Measurements from ENCODE around the gene SOS1. TPM values are rescaled to one million over a fixed set of nuclear protein-coding genes. Genes with fewer than 3 reads are reported as not detected.
"Not testable (repeated sequence)": the region's sequence is repeated elsewhere in the genome, so short reads cannot be mapped to it uniquely, and the experiment has no call there.

SOS1 gene
- polyA plus RNA-seq, 1 of the 3 experiments (the other 2 are of a cell fraction), result 12.8 TPM

DNA sequence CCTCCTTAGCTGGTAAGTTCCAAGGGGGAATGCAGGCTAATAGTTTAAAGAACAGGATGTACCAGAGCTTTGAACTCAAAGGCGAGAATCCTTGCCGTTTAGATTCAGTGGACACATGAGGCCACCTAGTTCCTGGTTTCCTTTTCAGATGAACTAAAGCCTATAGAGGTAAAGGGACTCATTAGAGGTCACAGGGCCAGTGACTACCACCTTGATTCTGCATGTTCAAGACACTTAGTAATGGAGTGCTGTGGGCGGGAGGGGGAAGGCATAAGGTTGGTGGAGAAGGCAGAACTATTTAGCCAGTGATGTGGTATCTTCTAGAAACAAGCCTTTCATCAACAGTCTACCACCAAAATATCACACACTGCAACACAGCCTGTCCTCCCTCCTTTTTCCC, 183.3 kb downstream of the SOS1 start:
- no peak overlapping the region for H3K27ac ChIP-seq (ENCODE audit: low read depth in 2 of 2, low read length in 1 of 2)
- H3K4me2 ChIP-seq, result no peak overlapping the region
- no peaks in the 10 kb centered on the region for H3K27me3 ChIP-seq (ENCODE audit: insufficient read depth)
- TF ChIP-seq POLR2AphosphoS5 (IDR thresholded peaks at IDR 0.05; ENCODE audit: low read depth, low read length), result no peak
- TF ChIP-seq RXRA (IDR thresholded peaks at IDR 0.05; ENCODE audit: borderline replicate concordance, low read depth), result no peak
- TF ChIP-seq RFX5 (IDR thresholded peaks at IDR 0.05; ENCODE audit: low read length), result no peak
- no peak for TF ChIP-seq GATA2 (CRISPR knock-in tag; IDR thresholded peaks at IDR 0.05)
- no peak for TF ChIP-seq MEF2A (IDR thresholded peaks at IDR 0.05; ENCODE audit: borderline replicate concordance, low read depth)
- no peak for TF ChIP-seq FOXM1 (IDR thresholded peaks at IDR 0.05; ENCODE audit: low read depth)
- no peak for TF ChIP-seq NRF1 (IDR thresholded peaks at IDR 0.05; ENCODE audit: low read depth, low read length)
- TF ChIP-seq, protein P1, sequence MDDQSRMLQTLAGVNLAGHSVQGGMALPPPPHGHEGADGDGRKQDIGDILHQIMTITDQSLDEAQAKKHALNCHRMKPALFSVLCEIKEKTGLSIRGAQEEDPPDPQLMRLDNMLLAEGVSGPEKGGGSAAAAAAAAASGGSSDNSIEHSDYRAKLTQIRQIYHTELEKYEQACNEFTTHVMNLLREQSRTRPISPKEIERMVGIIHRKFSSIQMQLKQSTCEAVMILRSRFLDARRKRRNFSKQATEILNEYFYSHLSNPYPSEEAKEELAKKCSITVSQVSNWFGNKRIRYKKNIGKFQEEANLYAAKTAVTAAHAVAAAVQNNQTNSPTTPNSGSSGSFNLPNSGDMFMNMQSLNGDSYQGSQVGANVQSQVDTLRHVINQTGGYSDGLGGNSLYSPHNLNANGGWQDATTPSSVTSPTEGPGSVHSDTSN (IDR thresholded peaks at IDR 0.05), result no peak
- TF ChIP-seq, protein P2, sequence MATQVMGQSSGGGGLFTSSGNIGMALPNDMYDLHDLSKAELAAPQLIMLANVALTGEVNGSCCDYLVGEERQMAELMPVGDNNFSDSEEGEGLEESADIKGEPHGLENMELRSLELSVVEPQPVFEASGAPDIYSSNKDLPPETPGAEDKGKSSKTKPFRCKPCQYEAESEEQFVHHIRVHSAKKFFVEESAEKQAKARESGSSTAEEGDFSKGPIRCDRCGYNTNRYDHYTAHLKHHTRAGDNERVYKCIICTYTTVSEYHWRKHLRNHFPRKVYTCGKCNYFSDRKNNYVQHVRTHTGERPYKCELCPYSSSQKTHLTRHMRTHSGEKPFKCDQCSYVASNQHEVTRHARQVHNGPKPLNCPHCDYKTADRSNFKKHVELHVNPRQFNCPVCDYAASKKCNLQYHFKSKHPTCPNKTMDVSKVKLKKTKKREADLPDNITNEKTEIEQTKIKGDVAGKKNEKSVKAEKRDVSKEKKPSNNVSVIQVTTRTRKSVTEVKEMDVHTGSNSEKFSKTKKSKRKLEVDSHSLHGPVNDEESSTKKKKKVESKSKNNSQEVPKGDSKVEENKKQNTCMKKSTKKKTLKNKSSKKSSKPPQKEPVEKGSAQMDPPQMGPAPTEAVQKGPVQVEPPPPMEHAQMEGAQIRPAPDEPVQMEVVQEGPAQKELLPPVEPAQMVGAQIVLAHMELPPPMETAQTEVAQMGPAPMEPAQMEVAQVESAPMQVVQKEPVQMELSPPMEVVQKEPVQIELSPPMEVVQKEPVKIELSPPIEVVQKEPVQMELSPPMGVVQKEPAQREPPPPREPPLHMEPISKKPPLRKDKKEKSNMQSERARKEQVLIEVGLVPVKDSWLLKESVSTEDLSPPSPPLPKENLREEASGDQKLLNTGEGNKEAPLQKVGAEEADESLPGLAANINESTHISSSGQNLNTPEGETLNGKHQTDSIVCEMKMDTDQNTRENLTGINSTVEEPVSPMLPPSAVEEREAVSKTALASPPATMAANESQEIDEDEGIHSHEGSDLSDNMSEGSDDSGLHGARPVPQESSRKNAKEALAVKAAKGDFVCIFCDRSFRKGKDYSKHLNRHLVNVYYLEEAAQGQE (IDR thresholded peaks at IDR 0.05; ENCODE audit: low read depth, low read length), result no peak
- no peak for TF ChIP-seq FOXJ3 (CRISPR knock-in tag; IDR thresholded peaks at IDR 0.05)
- no peak for TF ChIP-seq FOSL2 (IDR thresholded peaks at IDR 0.05; ENCODE audit: borderline replicate concordance, low read depth)
- H3F3A ChIP-seq (replicated peaks; ENCODE audit: insufficient read depth), result peaks cover 6% of the 10 kb centered on the region
- POLR2A ChIA-PET, result interaction anchor here (0.5 kb wide), 1 partner anchor 244 kb away, joined by 4 read pairs; no protein-coding TSS in a partner anchor
- no peak overlapping the region for H2AFZ ChIP-seq (ENCODE audit: low read depth)
- H3K79me2 ChIP-seq (ENCODE audit: insufficient read depth), result no peaks in the 10 kb centered on the region
- H3K9me3 ChIP-seq, result no peaks in the 10 kb centered on the region
- no peaks in the 10 kb centered on the region for H3K36me3 ChIP-seq (replicated peaks in 1 of 2; ENCODE audit: control insufficient read depth in 1 of 2, insufficient read depth in 2 of 2, low read length in 1 of 2)
- H3K9me2 ChIP-seq, result no peaks in the 10 kb centered on the region
- 100% methylated on average over 3 of the region's 3 CpGs for WGBS (ENCODE audit: low lambda C conversion rate)
- CTCF ChIA-PET, result interaction anchor here (5.5 kb wide), 1 partner anchor 11 kb away, joined by 54 read pairs; no protein-coding TSS in a partner anchor
- no peak for DNase-seq
- no peak overlapping the region for H3K9ac ChIP-seq
- no peaks in the 10 kb centered on the region for H4K20me1 ChIP-seq (ENCODE audit: insufficient read depth)
- H3K4me1 ChIP-seq (ENCODE audit: control insufficient read depth in 1 of 2, insufficient read depth in 2 of 2, low read depth in 1 of 2, low read length in 1 of 2), result peaks cover 4 to 6% of the 10 kb centered on the region in 2 experiments; a peak in 1 of 4 replicates
- H3K4me3 ChIP-seq (ENCODE audit: low read depth in 2 of 2, low read length in 1 of 2), result no peak overlapping the region

DNA sequence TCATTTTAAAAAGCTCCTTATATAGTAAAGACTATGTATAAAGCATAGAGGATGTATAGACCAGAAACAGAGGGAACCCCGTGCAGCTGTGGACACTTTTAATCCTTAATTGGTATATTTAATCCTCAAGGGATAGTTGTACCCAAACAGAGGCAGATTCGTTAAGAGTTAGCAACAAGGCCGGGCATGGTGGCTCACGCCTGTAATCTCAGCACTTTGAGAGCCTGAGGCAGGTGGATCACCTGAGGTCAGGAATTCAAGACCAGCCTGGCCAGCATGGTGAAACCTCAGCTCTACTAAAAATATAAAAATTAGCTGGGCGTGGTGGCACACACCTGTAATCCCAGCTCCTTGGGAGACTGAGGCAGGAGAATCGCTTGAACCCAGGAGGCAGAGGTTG, 184.3 kb downstream of the SOS1 start:
- H3K36me3 ChIP-seq (replicated peaks in 1 of 2; ENCODE audit: control insufficient read depth in 1 of 2, insufficient read depth in 2 of 2, low read length in 1 of 2); H2AFZ ChIP-seq (ENCODE audit: low read depth); H3K27ac ChIP-seq (ENCODE audit: low read depth in 2 of 2, low read length in 1 of 2); POLR2A ChIA-PET; H3K79me2 ChIP-seq (ENCODE audit: insufficient read depth); H4K20me1 ChIP-seq (ENCODE audit: insufficient read depth); H3K27me3 ChIP-seq (ENCODE audit: insufficient read depth); H3K9ac ChIP-seq; H3K4me3 ChIP-seq (ENCODE audit: low read depth in 2 of 2, low read length in 1 of 2); H3K4me1 ChIP-seq (ENCODE audit: control insufficient read depth in 1 of 2, insufficient read depth in 2 of 2, low read depth in 1 of 2, low read length in 1 of 2); H3K4me2 ChIP-seq; H3K9me3 ChIP-seq; H3K9me2 ChIP-seq; DNase-seq; H3F3A ChIP-seq (replicated peaks; ENCODE audit: insufficient read depth): not testable (repeated sequence)
- CTCF ChIA-PET, result interaction anchor here (1.2 to 5.5 kb wide), 3 partner anchors 9 to 19 kb away, joined by 3 to 54 read pairs (median 4); no protein-coding TSS in a partner anchor
- 91% methylated on average over 6 of the region's 6 CpGs for WGBS (ENCODE audit: low lambda C conversion rate)
